DND-41 (cell line): ENCODE results near the gene NOSIP.

Experiments
- ATAC-seq: fragments of 200-7000 bp; cut with Tn5 transposase; 3 replicates; pipeline ENCODE4 v1.9.1; 2021; ENCODE audit warnings: low read depth; ENCODE audit not compliant: insufficient read depth
- DNase-seq: peaks from one replicate; pipeline ENCODE4 v3.0.0-alpha.2; 2020
- H2AFZ ChIP-seq: 2 replicates; pipeline ENCODE4 v1.6.0; 2012; ENCODE audit warnings: low read depth, low read length
- H3K27ac ChIP-seq: 2 replicates; pipeline ENCODE4 v1.5.1; 2012; ENCODE audit warnings: low read length, inconsistent platforms
- H3K27me3 ChIP-seq: fragments of 200-600 bp; sonication (generic); 2 replicates; pipeline ENCODE4 v1.6.0; 2012; ENCODE audit warnings: low read length, mild to moderate bottlenecking, inconsistent platforms; ENCODE audit not compliant: insufficient read depth, poor library complexity
- H3K36me3 ChIP-seq: 2 replicates; pipeline ENCODE4 v1.5.1; 2012; ENCODE audit warnings: low read length, inconsistent platforms; ENCODE audit not compliant: insufficient read depth
- H3K4me1 ChIP-seq: 2 replicates; pipeline ENCODE4 v1.5.1; 2012; ENCODE audit warnings: mild to moderate bottlenecking, low read length; ENCODE audit not compliant: insufficient read depth
- H3K4me2 ChIP-seq: 2 replicates; pipeline ENCODE4 v1.6.0; 2012; ENCODE audit warnings: mild to moderate bottlenecking, moderate library complexity, low read length, inconsistent platforms; ENCODE audit not compliant: insufficient read depth
- H3K4me3 ChIP-seq, 2 experiments: fragments of 200-600 bp in 1 of 2; shearing (Covaris generic) in 1 of 2; 2 replicates each; pipeline ENCODE4 v1.5.1; 2012 to 2016; ENCODE audit warnings: inconsistent platforms in 2 of 2, low read length in 2 of 2, mild to moderate bottlenecking in 2 of 2, low read depth in 1 of 2, moderate library complexity in 1 of 2
- H3K79me2 ChIP-seq: 2 replicates; pipeline ENCODE4 v1.6.0; 2012; ENCODE audit warnings: low read length, inconsistent platforms; ENCODE audit not compliant: insufficient read depth
- H3K9ac ChIP-seq: 2 replicates; pipeline ENCODE4 v1.6.0; 2012; ENCODE audit warnings: low read depth, mild to moderate bottlenecking, inconsistent platforms, low read length, moderate library complexity
- H3K9me3 ChIP-seq: 2 replicates; pipeline ENCODE4 v1.5.1; 2012; ENCODE audit warnings: low read length, moderate library complexity, mild to moderate bottlenecking, inconsistent platforms; ENCODE audit not compliant: insufficient read depth, severe bottlenecking
- H4K20me1 ChIP-seq: 2 replicates; pipeline ENCODE4 v1.6.0; 2012; ENCODE audit warnings: low read length; ENCODE audit not compliant: insufficient read depth
- EZH2 ChIP-seq: IDR thresholded peaks from 3 replicates; pipeline ENCODE4 v1.6.1; 2012; ENCODE audit warnings: borderline replicate concordance, low read depth, mild to moderate bottlenecking, moderate library complexity, low read length, inconsistent platforms; ENCODE audit not compliant: severe bottlenecking
- TF ChIP-seq, protein P1 (sequence below): IDR thresholded peaks from 2 replicates; pipeline ENCODE4 v1.5.1; 2012; ENCODE audit warnings: borderline replicate concordance, low read length, moderate library complexity, mild to moderate bottlenecking; ENCODE audit not compliant: poor library complexity, severe bottlenecking; ENCODE audit errors: extremely low read depth

NOSIP gene

DNA sequence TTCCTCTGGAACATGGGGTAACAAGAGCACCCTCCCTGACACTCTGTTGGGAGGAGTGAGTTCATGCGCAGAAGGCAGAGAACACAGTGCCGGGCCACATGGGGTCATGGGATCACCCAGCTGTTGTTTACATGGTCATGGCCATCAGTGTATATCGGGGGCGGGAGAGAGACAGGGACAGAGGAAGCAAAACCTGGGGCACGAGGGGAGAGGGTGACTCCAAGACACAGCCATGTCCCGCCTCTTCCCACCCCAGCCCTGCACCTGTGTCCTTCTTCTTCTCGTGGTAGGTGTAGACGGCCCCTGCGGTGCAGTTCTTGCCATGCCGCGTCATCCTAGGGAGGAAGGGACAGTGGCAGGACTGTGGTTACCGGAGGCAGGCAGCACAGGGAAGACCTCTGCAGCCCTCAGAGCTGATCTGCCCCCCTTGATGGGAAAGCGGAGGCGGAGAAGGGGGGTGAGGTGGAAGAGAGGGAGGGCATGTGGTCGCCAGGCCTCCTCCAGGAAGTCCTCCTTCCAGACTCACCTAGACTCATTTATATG, 19.9 kb downstream of the NOSIP start:
- Histone ChIP-seq H3K4me2 (no peak overlapping the region), H3K27ac (no peak overlapping the region; the same call in 1 of the 2 replicates), H2AFZ (no peak overlapping the region), H4K20me1 (peaks cover 14% of the 10 kb centered on the region; the same call in 1 of the 2 replicates), H3K4me1 (no peaks in the 10 kb centered on the region), H3K9ac (no peak overlapping the region), H3K36me3 (peaks cover 50% of the 10 kb centered on the region), H3K27me3 (no peaks in the 10 kb centered on the region), H3K9me3 (no peaks in the 10 kb centered on the region), H3K79me2 (peaks cover 22% of the 10 kb centered on the region), H3K4me3 (no peak overlapping the region)
- DNase-seq (no peak), ATAC-seq (0 out of 3 replicates have a peak, but pooled peaks have one; percentile 14)
- TF ChIP-seq, protein P1, sequence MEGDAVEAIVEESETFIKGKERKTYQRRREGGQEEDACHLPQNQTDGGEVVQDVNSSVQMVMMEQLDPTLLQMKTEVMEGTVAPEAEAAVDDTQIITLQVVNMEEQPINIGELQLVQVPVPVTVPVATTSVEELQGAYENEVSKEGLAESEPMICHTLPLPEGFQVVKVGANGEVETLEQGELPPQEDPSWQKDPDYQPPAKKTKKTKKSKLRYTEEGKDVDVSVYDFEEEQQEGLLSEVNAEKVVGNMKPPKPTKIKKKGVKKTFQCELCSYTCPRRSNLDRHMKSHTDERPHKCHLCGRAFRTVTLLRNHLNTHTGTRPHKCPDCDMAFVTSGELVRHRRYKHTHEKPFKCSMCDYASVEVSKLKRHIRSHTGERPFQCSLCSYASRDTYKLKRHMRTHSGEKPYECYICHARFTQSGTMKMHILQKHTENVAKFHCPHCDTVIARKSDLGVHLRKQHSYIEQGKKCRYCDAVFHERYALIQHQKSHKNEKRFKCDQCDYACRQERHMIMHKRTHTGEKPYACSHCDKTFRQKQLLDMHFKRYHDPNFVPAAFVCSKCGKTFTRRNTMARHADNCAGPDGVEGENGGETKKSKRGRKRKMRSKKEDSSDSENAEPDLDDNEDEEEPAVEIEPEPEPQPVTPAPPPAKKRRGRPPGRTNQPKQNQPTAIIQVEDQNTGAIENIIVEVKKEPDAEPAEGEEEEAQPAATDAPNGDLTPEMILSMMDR = no peak
- no peak for TF ChIP-seq EZH2

DNA sequence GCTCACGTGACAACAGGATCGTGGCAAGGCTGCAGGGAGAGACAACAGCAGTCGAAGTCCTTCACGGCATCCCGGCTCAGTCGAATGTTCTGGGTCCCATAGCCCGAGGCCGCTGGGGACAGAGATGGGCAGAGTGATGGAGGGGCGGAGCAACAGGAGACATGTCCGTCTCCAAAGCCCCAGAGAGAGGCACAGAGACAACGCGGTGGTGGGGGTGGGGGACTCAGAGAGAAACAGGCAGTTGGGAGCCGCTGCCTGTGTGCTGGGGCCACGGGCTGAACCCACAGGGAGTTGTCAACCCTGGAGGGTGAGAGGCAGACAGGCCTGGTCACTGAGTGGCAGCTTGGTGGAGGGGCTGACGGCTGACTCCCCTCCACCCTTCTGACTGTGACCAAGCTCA, 20.4 kb downstream of the NOSIP start:
- Histone ChIP-seq H3K4me2 (no peak overlapping the region), H3K27ac (no peak overlapping the region; the same call in 1 of the 2 replicates), H3K9ac (no peak overlapping the region), H2AFZ (no peak overlapping the region), H4K20me1 (peaks cover 14% of the 10 kb centered on the region; the same call in 1 of the 2 replicates), H3K79me2 (peaks cover 19% of the 10 kb centered on the region), H3K4me1 (no peaks in the 10 kb centered on the region), H3K4me3 (no peak overlapping the region), H3K27me3 (no peaks in the 10 kb centered on the region), H3K9me3 (no peaks in the 10 kb centered on the region), H3K36me3 (peaks cover 52% of the 10 kb centered on the region)
- DNase-seq (no peak), ATAC-seq (no peak)
- TF ChIP-seq, protein P1 = no peak
- TF ChIP-seq EZH2 = no peak

DNA sequence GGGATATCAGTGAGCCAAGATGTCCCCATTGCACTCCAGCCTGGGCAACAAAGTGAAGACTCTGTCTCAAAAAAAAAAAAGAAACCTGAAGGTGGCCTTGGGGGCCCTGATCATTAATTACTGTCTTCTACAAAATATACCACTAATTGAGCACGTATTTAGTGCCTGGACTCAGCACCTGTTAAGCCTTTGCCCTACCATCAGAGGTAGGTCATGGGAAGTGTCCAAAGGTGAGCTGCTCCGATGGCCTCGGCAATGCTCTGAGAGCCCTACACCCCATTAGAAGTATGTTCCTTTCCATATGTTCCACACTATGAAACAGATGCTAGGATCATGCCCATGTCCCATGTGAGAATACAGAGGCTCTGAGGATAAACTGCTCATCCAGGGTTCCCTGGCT, 20.9 kb downstream of the NOSIP start:
- DNase-seq (no peak), ATAC-seq (no peak)
- H3K4me1 ChIP-seq = no peaks in the 10 kb centered on the region
- peaks cover 14% of the 10 kb centered on the region for H3K79me2 ChIP-seq
- no peak for TF ChIP-seq EZH2
- TF ChIP-seq, protein P1 = no peak
- H3K27me3 ChIP-seq = no peaks in the 10 kb centered on the region
- no peak overlapping the region for H2AFZ ChIP-seq
- no peak overlapping the region for H3K9ac ChIP-seq
- H3K9me3 ChIP-seq = no peaks in the 10 kb centered on the region
- H3K36me3 ChIP-seq = peaks cover 52% of the 10 kb centered on the region
- peaks cover 9% of the 10 kb centered on the region; the same call in 1 of the 2 replicates for H4K20me1 ChIP-seq
- H3K4me3 ChIP-seq = no peak overlapping the region
- H3K27ac ChIP-seq = no peak overlapping the region
- H3K4me2 ChIP-seq = no peak overlapping the region
